Neural cell (in vitro differentiated cells): ENCODE measurements around the gene CLDN15. TPM values are rescaled to one million over a fixed set of nuclear protein-coding genes. Genes with fewer than 3 reads are reported as not detected.
"Not testable (repeated sequence)": the region's sequence is repeated elsewhere in the genome, so short reads cannot be mapped to it uniquely, and the experiment has no call there.

Experiments used
- H2AFZ ChIP-seq: fragments of 200-600, 300-800 bp; sonication (generic), shearing (Covaris generic); 2 replicates; pipeline ENCODE4 v1.6.0; 2014; ENCODE audit warnings: low read depth, mild to moderate bottlenecking, antibody characterized with exemption, low read length, moderate library complexity
- H3F3A ChIP-seq: fragments of 200-600 bp; shearing (Covaris generic); 2 replicates; pipeline ENCODE4 v1.6.1; 2016; ENCODE audit warnings: mild to moderate bottlenecking, moderate library complexity, mixed read lengths, antibody characterized with exemption, low read length; ENCODE audit not compliant: insufficient read depth, poor library complexity, severe bottlenecking
- H3K27ac ChIP-seq: fragments of 200-600, 300-800 bp; sonication (generic), shearing (Covaris generic); 2 replicates; pipeline ENCODE4 v1.5.1; 2014; ENCODE audit warnings: mild to moderate bottlenecking, low read length, moderate library complexity
- H3K27me3 ChIP-seq: fragments of 300-800, 200-600 bp; sonication (generic), shearing (Covaris generic); 2 replicates; pipeline ENCODE4 v1.6.0; 2014; ENCODE audit warnings: mild to moderate bottlenecking, low read depth, low read length, moderate library complexity; ENCODE audit not compliant: insufficient read depth
- H3K36me3 ChIP-seq: fragments of 300-800, 200-600 bp; sonication (generic), shearing (Covaris generic); 2 replicates; pipeline ENCODE4 v1.5.1; 2014; ENCODE audit warnings: mild to moderate bottlenecking, antibody characterized with exemption, low read length, moderate library complexity; ENCODE audit not compliant: insufficient read depth
- H3K4me2 ChIP-seq: fragments of 300-800, 200-600 bp; sonication (generic), shearing (Covaris generic); 2 replicates; pipeline ENCODE4 v1.6.0; 2014; ENCODE audit warnings: mild to moderate bottlenecking, low read length
- H3K4me3 ChIP-seq: fragments of 300-800, 200-600 bp; sonication (generic), shearing (Covaris generic); 2 replicates; pipeline ENCODE4 v1.5.1; 2014; ENCODE audit warnings: mild to moderate bottlenecking, low read length, moderate library complexity
- H3K79me2 ChIP-seq: fragments of 200-600 bp; shearing (Covaris generic); replicated peaks from 2 replicates; pipeline ENCODE4 v1.6.0; 2014; ENCODE audit warnings: mild to moderate bottlenecking, low read length, moderate library complexity; ENCODE audit not compliant: insufficient read depth
- H3K9ac ChIP-seq: fragments of 300-800, 200-600 bp; sonication (generic), shearing (Covaris generic); 2 replicates; pipeline ENCODE4 v1.6.1; 2016; ENCODE audit warnings: mild to moderate bottlenecking, low read length, mixed read lengths
- H3K9me2 ChIP-seq: fragments of 200-600 bp; shearing (Covaris generic); 2 replicates; pipeline ENCODE4 v1.6.1; 2016; ENCODE audit warnings: mild to moderate bottlenecking, low read length, mixed read lengths; ENCODE audit not compliant: insufficient read depth
- H3K9me3 ChIP-seq: fragments of 200-600, 300-800 bp; sonication (generic), shearing (Covaris generic); 2 replicates; pipeline ENCODE4 v1.6.1; 2016; ENCODE audit warnings: mild to moderate bottlenecking, mixed run types, low read length, moderate library complexity, mixed read lengths
- H4K20me1 ChIP-seq: fragments of 200-600 bp; shearing (Covaris generic); 2 replicates; pipeline ENCODE4 v1.6.1; 2016; ENCODE audit warnings: mild to moderate bottlenecking, mixed run types; ENCODE audit not compliant: insufficient read depth
- EP300 ChIP-seq: fragments of 450-650 bp; conservative IDR thresholded peaks from 2 replicates; pipeline ENCODE4 v1.6.1; 2014; ENCODE audit warnings: antibody characterized with exemption, mild to moderate bottlenecking, moderate library complexity; ENCODE audit not compliant: poor library complexity, severe bottlenecking
- EZH2 ChIP-seq: fragments of 200-600, 300-800 bp; shearing (Covaris generic), sonication (generic); IDR thresholded peaks from 2 replicates; pipeline ENCODE4 v1.6.1; 2014; ENCODE audit warnings: antibody characterized with exemption, low read length, borderline replicate concordance, mild to moderate bottlenecking; ENCODE audit not compliant: insufficient read depth, poor library complexity, severe bottlenecking
- MXI1 ChIP-seq: fragments of 450-650 bp; conservative IDR thresholded peaks from 2 replicates; pipeline ENCODE4 v1.6.1; 2014; ENCODE audit warnings: antibody characterized with exemption, mild to moderate bottlenecking; ENCODE audit not compliant: poor library complexity, severe bottlenecking
- POLR2AphosphoS5 ChIP-seq: IDR thresholded peaks from 2 replicates; pipeline ENCODE4 v1.6.1; 2012
- RAD21 ChIP-seq: fragments of 450-650 bp; conservative IDR thresholded peaks from 2 replicates; pipeline ENCODE4 v1.6.1; 2014; ENCODE audit warnings: antibody characterized with exemption, mild to moderate bottlenecking, moderate library complexity
- SMC3 ChIP-seq: fragments of 450-650 bp; conservative IDR thresholded peaks from 2 replicates; pipeline ENCODE4 v1.6.1; 2014; ENCODE audit warnings: antibody characterized with exemption, mild to moderate bottlenecking, moderate library complexity; ENCODE audit not compliant: poor library complexity
- TAF1 ChIP-seq: IDR thresholded peaks from 2 replicates; pipeline ENCODE4 v1.6.1; 2012; ENCODE audit warnings: low read depth
- polyA plus RNA-seq: library from polyadenylated mRNA; depleted of rRNA; stranded (reverse); fragments of >200 nt; gene quantifications from 2 replicates; pipeline ENCODE4 v1.2.3, GENCODE V29; 2014
- TF ChIP-seq, protein P1 (sequence below): IDR thresholded peaks from 2 replicates; pipeline ENCODE4 v1.6.1; 2012; ENCODE audit warnings: borderline replicate concordance
- TF ChIP-seq, protein P2 (sequence below): fragments of 450-650 bp; IDR thresholded peaks from 2 replicates; pipeline ENCODE4 v1.5.1; 2014; ENCODE audit warnings: antibody characterized with exemption, mild to moderate bottlenecking, moderate library complexity; ENCODE audit not compliant: poor library complexity, severe bottlenecking

CLDN15 gene
- polyA plus RNA-seq, 1 donor from 2014 or later = 10.9 TPM

DNA sequence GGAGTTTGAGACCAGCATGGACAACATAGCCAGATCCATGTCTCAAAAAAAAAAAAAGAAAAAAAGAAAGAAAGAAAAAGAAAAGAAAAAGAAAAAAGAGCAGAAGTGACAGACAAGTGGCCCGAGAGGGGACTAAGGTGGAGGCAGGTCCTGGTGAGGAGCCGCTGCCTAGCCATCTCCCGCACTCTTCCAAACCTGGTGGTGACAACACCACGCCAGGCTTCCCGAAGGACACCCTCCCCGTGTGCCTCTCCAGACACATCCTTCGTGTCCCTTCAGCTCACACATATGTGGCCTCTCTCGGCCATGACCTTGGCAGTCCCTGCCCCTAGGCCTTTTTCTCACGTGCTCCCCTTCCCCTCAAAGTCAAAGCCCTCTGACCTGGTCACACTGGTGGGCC is 47.6 kb upstream of the CLDN15 start:
- no peaks in the 10 kb centered on the region for H4K20me1 ChIP-seq
- no peak overlapping the region for H2AFZ ChIP-seq
- no peaks in the 10 kb centered on the region for H3K79me2 ChIP-seq
- H3K9me2 ChIP-seq = no peaks in the 10 kb centered on the region
- H3K27ac ChIP-seq = no peak overlapping the region
- H3K36me3 ChIP-seq = no peaks in the 10 kb centered on the region
- no peaks in the 10 kb centered on the region for H3K9me3 ChIP-seq
- no peak overlapping the region for H3K4me3 ChIP-seq
- no peak overlapping the region for H3K4me2 ChIP-seq
- H3K27me3 ChIP-seq = no peaks in the 10 kb centered on the region
- H3K9ac ChIP-seq = no peak overlapping the region
- no peak for TF ChIP-seq TAF1
- no peak for TF ChIP-seq MXI1
- H3F3A ChIP-seq = no peaks in the 10 kb centered on the region

DNA sequence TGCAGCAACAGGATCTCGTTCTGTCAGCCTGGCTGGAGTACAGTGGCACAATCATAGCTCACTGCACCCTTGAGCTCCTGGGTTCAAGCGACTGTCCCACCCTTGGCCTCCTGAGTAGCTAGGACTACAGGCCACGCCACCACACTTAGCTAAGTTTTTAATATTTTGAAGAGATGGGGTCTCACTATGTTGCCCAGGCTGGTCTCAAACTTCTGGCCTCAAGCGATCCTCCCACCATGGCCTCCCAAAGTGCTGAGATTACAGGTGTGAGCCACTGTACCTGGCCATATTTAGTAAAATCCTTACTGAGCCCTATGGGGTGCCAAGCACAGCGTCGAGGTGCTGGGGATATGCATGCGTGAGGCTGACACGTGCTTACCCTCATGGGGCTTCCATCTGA is 43.3 kb upstream of the CLDN15 start:
- H3F3A ChIP-seq, H3K27ac ChIP-seq, H3K9me2 ChIP-seq, H3K36me3 ChIP-seq, H2AFZ ChIP-seq, H3K4me2 ChIP-seq, H3K4me3 ChIP-seq, H3K79me2 ChIP-seq, H3K9ac ChIP-seq, H3K9me3 ChIP-seq, H3K27me3 ChIP-seq, H4K20me1 ChIP-seq: not testable (repeated sequence)

GRCh38 chr7:101278461-101279292 is 41.1 kb upstream of the CLDN15 start:
- H3K4me3 ChIP-seq = no peak overlapping the region
- TF ChIP-seq MXI1 = no peak
- no peak for TF ChIP-seq POLR2AphosphoS5
- no peaks in the 10 kb centered on the region for H3F3A ChIP-seq
- H3K27ac ChIP-seq = no peak overlapping the region
- H3K79me2 ChIP-seq = no peaks in the 10 kb centered on the region
- H2AFZ ChIP-seq = no peak overlapping the region
- H4K20me1 ChIP-seq = no peaks in the 10 kb centered on the region
- H3K36me3 ChIP-seq = no peaks in the 10 kb centered on the region
- H3K27me3 ChIP-seq = no peaks in the 10 kb centered on the region
- no peak overlapping the region for H3K9ac ChIP-seq
- H3K9me2 ChIP-seq = no peaks in the 10 kb centered on the region
- H3K9me3 ChIP-seq = no peaks in the 10 kb centered on the region
- H3K4me2 ChIP-seq = no peak overlapping the region

- Histone ChIP-seq H3K27me3 (no peaks in the 10 kb centered on the region), H3K27ac (no peak overlapping the region), H3K9me2 (no peaks in the 10 kb centered on the region), H3K36me3 (no peaks in the 10 kb centered on the region), H2AFZ (no peak overlapping the region), H3K9ac (no peak overlapping the region), H4K20me1 (no peaks in the 10 kb centered on the region), H3K4me3 (no peak overlapping the region), H3K4me2 (no peak overlapping the region), H3K79me2 (no peaks in the 10 kb centered on the region), H3F3A (no peaks in the 10 kb centered on the region), H3K9me3 (no peaks in the 10 kb centered on the region)
- TF ChIP-seq EZH2 (no peak), SMC3 (no peak), EP300 (no peak), TAF1 (no peak), RAD21 (no peak)
- TF ChIP-seq, protein P1, sequence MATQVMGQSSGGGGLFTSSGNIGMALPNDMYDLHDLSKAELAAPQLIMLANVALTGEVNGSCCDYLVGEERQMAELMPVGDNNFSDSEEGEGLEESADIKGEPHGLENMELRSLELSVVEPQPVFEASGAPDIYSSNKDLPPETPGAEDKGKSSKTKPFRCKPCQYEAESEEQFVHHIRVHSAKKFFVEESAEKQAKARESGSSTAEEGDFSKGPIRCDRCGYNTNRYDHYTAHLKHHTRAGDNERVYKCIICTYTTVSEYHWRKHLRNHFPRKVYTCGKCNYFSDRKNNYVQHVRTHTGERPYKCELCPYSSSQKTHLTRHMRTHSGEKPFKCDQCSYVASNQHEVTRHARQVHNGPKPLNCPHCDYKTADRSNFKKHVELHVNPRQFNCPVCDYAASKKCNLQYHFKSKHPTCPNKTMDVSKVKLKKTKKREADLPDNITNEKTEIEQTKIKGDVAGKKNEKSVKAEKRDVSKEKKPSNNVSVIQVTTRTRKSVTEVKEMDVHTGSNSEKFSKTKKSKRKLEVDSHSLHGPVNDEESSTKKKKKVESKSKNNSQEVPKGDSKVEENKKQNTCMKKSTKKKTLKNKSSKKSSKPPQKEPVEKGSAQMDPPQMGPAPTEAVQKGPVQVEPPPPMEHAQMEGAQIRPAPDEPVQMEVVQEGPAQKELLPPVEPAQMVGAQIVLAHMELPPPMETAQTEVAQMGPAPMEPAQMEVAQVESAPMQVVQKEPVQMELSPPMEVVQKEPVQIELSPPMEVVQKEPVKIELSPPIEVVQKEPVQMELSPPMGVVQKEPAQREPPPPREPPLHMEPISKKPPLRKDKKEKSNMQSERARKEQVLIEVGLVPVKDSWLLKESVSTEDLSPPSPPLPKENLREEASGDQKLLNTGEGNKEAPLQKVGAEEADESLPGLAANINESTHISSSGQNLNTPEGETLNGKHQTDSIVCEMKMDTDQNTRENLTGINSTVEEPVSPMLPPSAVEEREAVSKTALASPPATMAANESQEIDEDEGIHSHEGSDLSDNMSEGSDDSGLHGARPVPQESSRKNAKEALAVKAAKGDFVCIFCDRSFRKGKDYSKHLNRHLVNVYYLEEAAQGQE = no peak
- TF ChIP-seq, protein P2, sequence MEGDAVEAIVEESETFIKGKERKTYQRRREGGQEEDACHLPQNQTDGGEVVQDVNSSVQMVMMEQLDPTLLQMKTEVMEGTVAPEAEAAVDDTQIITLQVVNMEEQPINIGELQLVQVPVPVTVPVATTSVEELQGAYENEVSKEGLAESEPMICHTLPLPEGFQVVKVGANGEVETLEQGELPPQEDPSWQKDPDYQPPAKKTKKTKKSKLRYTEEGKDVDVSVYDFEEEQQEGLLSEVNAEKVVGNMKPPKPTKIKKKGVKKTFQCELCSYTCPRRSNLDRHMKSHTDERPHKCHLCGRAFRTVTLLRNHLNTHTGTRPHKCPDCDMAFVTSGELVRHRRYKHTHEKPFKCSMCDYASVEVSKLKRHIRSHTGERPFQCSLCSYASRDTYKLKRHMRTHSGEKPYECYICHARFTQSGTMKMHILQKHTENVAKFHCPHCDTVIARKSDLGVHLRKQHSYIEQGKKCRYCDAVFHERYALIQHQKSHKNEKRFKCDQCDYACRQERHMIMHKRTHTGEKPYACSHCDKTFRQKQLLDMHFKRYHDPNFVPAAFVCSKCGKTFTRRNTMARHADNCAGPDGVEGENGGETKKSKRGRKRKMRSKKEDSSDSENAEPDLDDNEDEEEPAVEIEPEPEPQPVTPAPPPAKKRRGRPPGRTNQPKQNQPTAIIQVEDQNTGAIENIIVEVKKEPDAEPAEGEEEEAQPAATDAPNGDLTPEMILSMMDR = no peak
Observed at GRCh38 chr7:101277155-101277554, 39.6 kb upstream of the CLDN15 start.
